ENCODE data around the gene TMEM63A.
"Not testable (repeated sequence)": the region's sequence is repeated elsewhere in the genome, so short reads cannot be mapped to it uniquely, and the experiment has no call there.

The TMEM63A gene

DNA sequence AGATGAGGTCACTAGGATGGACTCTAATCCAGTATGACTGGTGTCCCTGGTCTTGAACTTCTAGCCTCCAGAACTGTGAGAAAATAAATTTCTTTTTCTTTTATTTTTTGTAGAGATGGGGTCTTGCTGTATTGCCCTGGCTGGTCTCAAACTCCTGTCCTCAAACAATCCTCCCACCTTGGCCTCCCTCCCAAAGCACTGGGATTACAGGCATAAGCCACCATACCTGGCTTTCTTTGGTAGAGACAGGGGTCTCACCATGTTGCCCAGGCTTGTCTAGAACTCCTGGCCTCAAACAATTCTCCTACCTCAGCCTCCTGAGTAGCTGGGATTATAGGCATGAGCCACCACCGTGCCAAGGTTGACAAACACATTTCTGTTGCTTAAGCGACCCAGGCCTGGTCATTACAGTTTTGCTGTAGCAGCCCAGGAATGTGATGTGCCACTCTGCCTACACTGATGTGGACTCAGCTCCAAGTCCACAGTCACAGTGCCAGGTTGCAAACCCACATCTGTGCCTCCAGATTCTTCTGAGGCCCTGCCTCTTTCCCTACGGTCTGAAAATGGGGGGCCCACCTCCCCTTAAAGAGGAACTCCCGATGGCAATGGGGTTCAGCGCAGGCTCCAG, 25.9 kb upstream of the TMEM63A start:
- DNase-seq = no peak

DNA sequence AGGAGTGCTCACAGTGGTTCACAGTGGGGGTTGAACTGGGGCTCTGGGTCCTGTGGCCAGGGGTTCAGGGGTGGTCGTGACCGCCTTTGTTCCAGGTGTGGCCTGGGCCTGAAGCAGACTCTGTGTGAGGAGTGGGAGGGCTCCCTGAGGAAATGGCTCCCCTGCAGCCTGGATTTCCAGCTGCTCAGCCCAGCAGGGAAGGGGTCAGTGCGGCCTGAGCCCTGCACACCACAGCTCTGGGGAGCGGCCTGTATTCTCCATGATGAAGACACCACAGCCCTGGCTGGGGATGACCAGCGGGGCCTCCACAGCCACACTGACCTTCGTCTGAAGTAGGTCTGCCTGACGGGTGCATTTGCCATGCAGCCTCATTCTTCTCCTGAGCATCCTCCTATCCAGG, 25.2 kb upstream of the TMEM63A start:
- no peak for DNase-seq

GRCh38 chr1:225906467-225906866, 24.3 kb upstream of the TMEM63A start:
- DNase-seq = no peak

GRCh38 chr1:225903623-225904022, 21.4 kb upstream of the TMEM63A start:
- DNase-seq = no peak

GRCh38 chr1:225899044-225899925, 17.1 kb upstream of the TMEM63A start:
- no peak for DNase-seq

- no peak for DNase-seq
Measured at GRCh38 chr1:225897595-225898514, 15.7 kb upstream of the TMEM63A start.

DNA sequence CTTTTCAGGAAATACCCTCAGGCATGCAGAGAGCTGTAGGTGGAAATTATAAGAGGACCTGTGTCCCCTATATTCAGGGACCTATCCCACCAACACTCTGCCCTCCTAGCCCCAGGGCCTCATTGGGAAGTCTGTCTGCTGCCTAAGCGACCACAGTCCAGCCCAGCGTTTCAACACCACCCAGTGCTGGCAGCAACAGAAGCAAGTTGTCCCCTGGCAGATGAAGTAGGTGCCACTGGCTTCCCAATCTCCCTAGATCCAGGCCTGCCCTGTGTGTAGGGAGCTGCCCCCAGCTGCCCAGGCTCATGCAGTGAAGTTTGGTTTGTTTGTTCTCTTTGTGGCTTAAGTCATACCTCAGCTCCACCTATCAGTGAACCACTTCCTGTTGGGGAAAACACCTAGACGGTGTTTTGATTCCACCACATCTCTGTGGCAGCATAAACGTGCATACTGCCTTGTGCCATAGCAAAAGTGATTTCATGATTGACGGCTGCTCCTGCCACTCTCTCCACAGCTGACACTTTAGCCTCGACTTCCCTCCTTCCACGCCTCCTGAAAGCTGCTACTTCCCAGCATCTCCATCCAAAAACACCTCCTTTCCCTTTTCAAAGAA, 14.9 kb upstream of the TMEM63A start:
- DNase-seq = peak; percentile 66

DNA sequence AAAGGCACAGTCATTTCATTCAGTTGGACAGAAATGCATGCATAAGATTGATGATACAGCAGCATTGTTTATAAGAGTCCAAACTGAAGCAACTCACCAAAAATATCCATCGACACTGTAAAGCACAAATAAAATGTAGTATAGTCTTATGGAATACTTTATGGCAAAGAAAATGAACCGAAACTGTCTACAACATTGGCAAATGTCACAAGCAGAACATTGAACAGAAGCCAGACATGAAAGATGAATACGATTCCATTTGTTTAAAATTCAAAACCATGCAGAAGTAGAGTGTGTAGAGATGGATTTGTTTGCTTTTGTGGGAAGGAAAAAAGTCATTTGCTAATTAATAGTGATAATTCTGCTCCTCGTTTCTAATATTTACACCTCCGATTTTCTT, 14.3 kb upstream of the TMEM63A start:
- DNase-seq = no peak

- no peak for DNase-seq
Measured at GRCh38 chr1:225892307-225892706, 10.1 kb upstream of the TMEM63A start.

DNA sequence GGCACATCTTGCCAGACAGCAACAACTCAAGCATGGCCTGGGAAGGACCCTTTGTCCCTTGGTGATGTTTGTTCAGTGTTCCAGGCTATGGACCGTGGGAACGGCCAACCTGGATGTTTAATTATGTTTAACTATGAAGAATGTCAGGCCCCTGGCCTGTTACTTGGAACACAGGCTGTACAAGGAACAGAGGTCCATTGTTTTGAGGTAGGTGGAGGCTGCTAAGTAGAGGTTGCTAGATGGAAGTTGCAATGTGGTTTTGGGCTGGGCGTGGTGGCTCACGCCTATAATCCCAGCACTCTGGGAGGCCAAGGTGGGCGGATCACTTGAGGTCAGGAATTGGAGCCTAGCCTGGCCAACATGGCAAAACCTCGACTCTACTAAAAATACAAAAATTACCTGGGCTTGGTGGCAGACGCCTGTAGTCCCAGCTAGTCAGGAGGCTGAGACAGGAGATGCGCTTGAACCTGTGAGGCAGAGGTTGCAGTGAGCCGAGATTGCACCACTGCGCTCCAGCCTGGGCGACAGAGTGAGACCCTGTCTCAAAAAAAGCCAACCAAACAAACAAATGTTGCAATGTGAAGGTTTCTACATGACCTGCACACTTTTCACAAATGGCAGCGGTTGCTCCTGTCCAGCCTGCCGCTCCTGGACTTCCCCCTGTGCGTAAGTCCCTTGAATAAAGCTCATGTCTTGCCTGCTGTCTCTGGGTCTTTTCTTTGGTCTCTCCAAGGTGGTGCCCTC, 9.2 kb upstream of the TMEM63A start:
- DNase-seq = no peak

DNA sequence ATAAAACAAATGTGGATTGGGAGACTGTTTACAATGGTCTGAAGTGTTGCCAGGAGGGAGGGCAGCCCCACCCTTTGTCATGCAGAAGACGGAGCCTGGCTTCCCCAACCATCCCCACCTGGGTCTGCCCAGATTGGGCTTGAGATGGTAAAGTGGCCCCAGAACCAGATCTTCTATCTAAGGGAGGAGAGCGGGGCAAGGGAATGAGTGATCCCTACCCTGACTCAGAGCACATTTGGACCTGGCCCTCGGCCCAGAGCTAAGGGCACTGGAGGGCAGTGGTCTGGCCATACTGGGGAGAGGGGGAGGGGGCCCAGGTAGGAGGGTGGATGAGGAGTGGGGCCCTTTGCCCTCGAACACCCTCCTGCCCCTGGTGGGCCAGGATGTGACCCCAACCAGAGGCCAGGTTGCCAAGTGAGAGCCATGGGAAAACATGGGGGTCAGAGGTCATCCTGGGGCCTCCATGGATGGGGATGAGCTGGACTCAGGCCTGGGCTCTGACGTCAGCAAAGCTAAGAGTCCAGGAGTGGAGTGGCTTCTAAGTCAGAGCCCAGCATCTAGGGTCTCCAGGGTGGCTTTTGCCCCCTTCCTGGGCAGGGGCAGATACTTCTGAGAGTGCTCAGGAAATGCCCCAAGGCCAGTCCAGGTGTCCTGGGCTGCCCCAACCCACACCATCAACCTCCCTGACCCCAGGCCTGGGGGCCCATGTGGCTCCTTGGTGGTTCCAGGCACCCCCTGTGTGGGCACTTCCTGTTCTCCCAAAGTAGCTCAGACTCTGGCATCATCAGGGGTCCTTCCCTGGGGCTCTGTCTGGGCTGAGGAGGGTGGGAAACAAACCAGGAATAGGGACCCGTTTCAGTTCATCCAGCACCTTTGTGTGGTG, 8.4 kb upstream of the TMEM63A start:
- DNase-seq = no peak

GRCh38 chr1:225889743-225890142, 7.6 kb upstream of the TMEM63A start:
- no peak for DNase-seq

GRCh38 chr1:225888898-225889601, 6.9 kb upstream of the TMEM63A start, which contains the start of gene LEFTY1:
Gene LEFTY1, minus strand, starts transcription at chr1:225889146. Its CDS starts 80 bp downstream, at chr1:225889066.
- DNase-seq = no peak

- DNase-seq = no peak
Measured at GRCh38 chr1:225888289-225888897, 6.2 kb upstream of the TMEM63A start.

GRCh38 chr1:225887554-225888288, 5.5 kb upstream of the TMEM63A start:
- DNase-seq = not testable (repeated sequence)

- no peak for DNase-seq
Measured at GRCh38 chr1:225887030-225887314, 4.8 kb upstream of the TMEM63A start.

DNA sequence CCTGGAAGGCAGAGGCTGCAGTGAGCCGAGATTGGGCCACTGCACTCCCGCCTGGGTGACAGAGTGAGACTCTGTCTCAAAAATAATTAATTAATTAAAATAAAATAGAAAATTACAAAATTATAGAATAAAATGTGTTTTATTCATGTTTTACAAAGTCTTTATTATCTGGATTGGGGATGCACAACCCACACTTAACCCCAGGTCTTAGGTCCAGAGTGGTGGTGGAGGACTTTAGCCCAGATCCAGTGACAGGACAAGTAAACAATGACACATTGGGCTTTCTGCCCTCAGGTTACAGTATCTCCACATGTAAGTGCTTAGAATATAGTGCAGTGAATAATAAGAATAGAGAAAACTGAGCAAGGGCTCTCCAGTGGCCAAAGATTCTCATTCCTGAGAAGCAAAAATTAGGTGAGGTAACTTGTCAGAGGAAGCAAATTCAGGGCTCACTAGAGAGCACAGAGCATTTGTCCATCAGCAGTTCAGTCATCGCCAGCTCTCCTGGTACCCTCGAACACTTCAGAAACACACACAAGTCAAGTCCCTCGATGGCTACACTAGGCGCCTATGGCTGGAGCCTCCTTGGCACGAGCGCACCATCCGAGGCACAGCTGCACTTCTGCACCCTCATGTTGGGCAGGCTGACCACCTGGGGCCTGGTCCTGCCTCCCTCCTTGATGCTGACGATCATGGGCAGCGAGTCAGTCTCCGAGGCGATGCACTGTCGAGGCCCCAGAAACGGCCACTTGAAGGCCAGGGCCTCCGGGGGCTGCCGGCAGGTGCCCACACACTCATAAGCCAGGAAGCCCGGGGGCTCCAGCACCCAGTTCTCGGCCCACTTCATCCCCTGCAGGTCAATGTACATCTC, 4.2 kb upstream of the TMEM63A start:
- no peak for DNase-seq

GRCh38 chr1:225885336-225885735, 3.2 kb upstream of the TMEM63A start:
- DNase-seq = no peak
